Measurements from ENCODE around the gene TUBA3D.
"Not testable (repeated sequence)": the region's sequence is repeated elsewhere in the genome, so short reads cannot be mapped to it uniquely, and the experiment has no call there.

DNA sequence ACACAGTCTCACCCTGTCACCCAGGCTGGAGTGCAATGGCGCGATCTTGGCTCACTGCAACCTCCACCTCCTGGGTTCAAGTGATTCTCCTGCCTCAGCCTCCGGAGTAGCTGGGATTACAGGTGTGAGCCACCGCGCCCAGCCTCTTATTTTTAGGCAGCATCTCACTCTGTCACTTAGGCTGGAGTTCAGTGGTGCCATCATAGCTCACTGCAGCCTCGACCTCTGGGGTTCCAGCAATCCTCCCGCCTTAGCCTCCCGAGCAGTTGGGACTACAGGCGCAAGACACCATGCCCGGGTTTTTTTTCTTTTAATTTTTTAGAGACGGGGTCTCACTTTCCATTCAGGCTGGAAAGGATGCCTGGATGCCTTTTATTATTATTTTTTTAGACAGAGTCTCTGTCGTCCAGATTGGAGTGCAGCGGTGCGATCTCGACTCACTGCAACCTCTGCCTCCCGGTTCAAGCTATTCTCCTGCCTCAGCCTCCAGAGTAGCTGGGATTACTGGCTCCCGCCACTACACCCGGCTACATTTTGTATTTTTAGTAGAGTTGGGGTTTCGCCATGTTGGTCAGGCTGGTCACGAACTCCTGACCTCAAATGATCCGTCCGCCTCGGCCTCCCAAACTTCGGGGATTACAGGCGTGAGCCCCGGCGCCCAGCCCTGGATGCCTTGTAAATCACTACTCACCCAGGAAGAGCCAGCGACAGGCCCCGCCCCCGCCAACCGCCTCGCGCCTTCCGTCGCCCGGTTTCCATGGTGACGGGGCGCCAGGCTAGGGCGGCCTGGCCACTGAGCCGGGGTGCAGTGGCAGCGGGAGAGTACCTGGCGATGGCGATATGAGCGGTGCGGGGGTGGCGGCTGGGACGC, 51.4 kb downstream of the TUBA3D start, which contains the start of gene CCDC74A:
- not testable (repeated sequence) for TF ChIP-seq EZH2 (IDR thresholded peaks at IDR 0.05; ENCODE audit: insufficient read depth, poor library complexity, severe bottlenecking); EZH2phosphoT487 (IDR thresholded peaks at IDR 0.05; ENCODE audit: insufficient read depth, low read depth)
